Activated CD4-positive, alpha-beta T cell treated with anti-CD3 and anti-CD28 coated beads for 36 hours (primary cell): ENCODE measurements around the gene RIPOR2. TPM values are rescaled to one million over a fixed set of nuclear protein-coding genes. Genes with fewer than 3 reads are reported as not detected.

Experiments used
- ATAC-seq: fragments of 200-7000 bp; cut with Tn5 transposase; one replicate; pipeline ENCODE4 v1.10.0; 2021; ENCODE audit warnings: mild to moderate bottlenecking, moderate library complexity
- CTCF ChIA-PET: fragments of 350-600 bp; sonication (Branson Sonifier 250); formaldehyde crosslinking; loops from one replicate; lab custom pipeline; 2021; ENCODE audit warnings: antibody characterized with exemption; lab: Charles Lee
- POLR2A ChIA-PET: fragments of 350-600 bp; sonication (Branson Sonifier 250); formaldehyde crosslinking; loops from one replicate; lab custom pipeline; 2021; ENCODE audit warnings: antibody characterized with exemption, inconsistent platforms; lab: Charles Lee
- DNase-seq: peaks from one replicate; pipeline ENCODE4 v3.0.0-alpha.2; 2020
- H3K27ac Mint-ChIP-seq: one replicate; pipeline ENCODE4 v1.8.0; 2021; ENCODE audit warnings: mixed read lengths
- H3K27me3 Mint-ChIP-seq: one replicate; pipeline ENCODE4 v1.8.0; 2021; ENCODE audit warnings: mixed read lengths
- H3K36me3 Mint-ChIP-seq: one replicate; pipeline ENCODE4 v1.8.0; 2021; ENCODE audit warnings: low read depth, mixed read lengths
- H3K4me1 Mint-ChIP-seq: one replicate; pipeline ENCODE4 v1.8.0; 2021; ENCODE audit warnings: mixed read lengths
- H3K4me3 Mint-ChIP-seq: one replicate; pipeline ENCODE4 v1.8.0; 2021; ENCODE audit warnings: mild to moderate bottlenecking, moderate library complexity, mixed read lengths
- H3K9me3 Mint-ChIP-seq: one replicate; pipeline ENCODE4 v1.8.0; 2021; ENCODE audit warnings: low read depth, mixed read lengths
- intact Hi-C, 2 experiments: fragments of 100-400 bp; cut with DNase I in 1 of 2; cut with micrococcal nuclease in 1 of 2; formaldehyde crosslinking; loops; one replicate each; pipeline versions ENCODE4 v1.14.2 to v1.15.1; 2022 to 2024; cut with DNase I, micrococcal nuclease
- total RNA-seq, 2 experiments: library from RNA; stranded (reverse); gene quantifications; one replicate each; pipeline ENCODE4 v1.2.3, GENCODE V29; 2021

RIPOR2 gene
- total RNA-seq, 2 experiments from 2014 or later, result 60.0 to 67.0 TPM

DNA sequence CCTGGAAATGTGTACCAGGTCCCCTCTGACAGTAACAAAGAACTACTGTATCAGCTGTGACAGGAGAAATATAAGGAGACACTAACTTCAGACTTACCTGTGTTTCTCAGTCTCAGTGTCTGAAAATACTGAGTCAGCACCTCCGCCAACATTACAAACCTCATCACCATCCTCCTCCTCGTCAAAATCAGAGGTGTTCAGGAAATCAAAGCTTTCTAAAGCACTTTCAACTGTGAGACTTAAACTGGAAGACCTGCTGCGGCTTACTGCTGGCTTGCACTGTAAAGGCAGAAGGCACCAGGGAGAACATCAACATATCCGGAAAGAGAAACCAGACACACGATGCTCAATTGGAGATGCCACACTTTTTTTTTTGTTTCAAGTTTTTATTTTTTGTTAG lies 96.8 kb downstream of the RIPOR2 start:
- Mint-ChIP-seq H3K27me3 (no peaks in the 10 kb centered on the region), H3K9me3 (no peaks in the 10 kb centered on the region), H3K36me3 (peaks cover 56% of the 10 kb centered on the region), H3K4me3 (peak overlapping the region; percentile 24), H3K27ac (peak overlapping the region; percentile 76), H3K4me1 (peaks cover 72% of the 10 kb centered on the region)
- ATAC-seq (peak; percentile 77), DNase-seq (peak; percentile 38)
- CTCF ChIA-PET, result interaction anchor here (0.6 to 0.7 kb wide), 3 partner anchors 191 to 851 kb away, joined by 3 to 4 read pairs (median 3); no protein-coding TSS in a partner anchor
- intact Hi-C loops, result no loop called here
- POLR2A ChIA-PET, result no interaction called here

DNA sequence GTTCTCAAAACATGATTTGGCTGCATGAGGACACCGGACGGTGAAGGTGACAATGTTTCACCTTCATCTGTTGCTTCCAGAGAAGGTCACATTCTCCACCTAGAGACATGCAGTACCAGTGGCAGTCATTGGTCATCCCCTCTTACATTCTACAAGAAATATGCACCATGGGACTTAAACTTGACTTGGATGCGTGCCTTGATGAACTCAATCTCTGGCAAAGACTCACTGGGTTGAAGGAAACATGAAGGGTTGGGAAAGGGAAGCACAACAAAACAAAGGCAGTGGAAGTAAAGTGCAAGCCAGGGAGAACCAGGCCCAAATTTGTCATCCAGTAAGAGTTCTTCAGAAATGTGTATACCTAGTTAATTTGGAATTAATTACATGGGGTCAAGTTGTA lies 97.7 kb downstream of the RIPOR2 start:
- no peaks in the 10 kb centered on the region for H3K27me3 Mint-ChIP-seq
- CTCF ChIA-PET, result no interaction called here
- POLR2A ChIA-PET, result no interaction called here
- intact Hi-C loops, result no loop called here
- peaks cover 57% of the 10 kb centered on the region for H3K36me3 Mint-ChIP-seq
- ATAC-seq (no peak), DNase-seq (no peak)
- no peak overlapping the region for H3K4me3 Mint-ChIP-seq
- peaks cover 68% of the 10 kb centered on the region for H3K4me1 Mint-ChIP-seq
- H3K9me3 Mint-ChIP-seq, result no peaks in the 10 kb centered on the region
- H3K27ac Mint-ChIP-seq, result peak overlapping the region; percentile 56

DNA sequence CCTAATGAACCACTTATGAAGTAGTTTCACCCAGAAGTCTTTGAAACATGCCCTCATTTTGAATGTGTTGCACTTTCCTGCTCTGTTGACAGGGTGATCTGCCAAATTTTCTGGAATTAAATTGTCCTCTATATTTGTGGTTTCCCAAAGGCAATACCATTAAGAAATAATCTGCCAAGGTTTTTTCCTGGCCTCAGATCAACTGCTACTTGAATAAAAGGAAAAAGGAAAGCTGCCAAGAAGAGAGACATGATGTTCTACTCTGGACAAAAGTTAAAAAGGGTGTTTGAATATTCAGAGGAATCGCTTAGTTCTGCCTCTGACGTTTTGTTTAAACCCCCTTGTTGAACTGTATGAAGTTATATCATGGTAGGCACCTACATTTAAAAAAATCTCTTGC lies 99.7 kb downstream of the RIPOR2 start:
- DNase-seq, result no peak
- Mint-ChIP-seq H3K9me3 (no peaks in the 10 kb centered on the region), H3K27me3 (no peaks in the 10 kb centered on the region), H3K4me1 (peaks cover 66% of the 10 kb centered on the region), H3K4me3 (no peak overlapping the region), H3K27ac (peak overlapping the region; percentile 38), H3K36me3 (peaks cover 54% of the 10 kb centered on the region)
- no peak for ATAC-seq
- CTCF ChIA-PET, result interaction anchor here (1.2 to 1.8 kb wide), 2 partner anchors 14 to 155 kb away, joined by 4 read pairs; no protein-coding TSS in a partner anchor
- POLR2A ChIA-PET, result no interaction called here
- intact Hi-C loops, result no loop called here

DNA sequence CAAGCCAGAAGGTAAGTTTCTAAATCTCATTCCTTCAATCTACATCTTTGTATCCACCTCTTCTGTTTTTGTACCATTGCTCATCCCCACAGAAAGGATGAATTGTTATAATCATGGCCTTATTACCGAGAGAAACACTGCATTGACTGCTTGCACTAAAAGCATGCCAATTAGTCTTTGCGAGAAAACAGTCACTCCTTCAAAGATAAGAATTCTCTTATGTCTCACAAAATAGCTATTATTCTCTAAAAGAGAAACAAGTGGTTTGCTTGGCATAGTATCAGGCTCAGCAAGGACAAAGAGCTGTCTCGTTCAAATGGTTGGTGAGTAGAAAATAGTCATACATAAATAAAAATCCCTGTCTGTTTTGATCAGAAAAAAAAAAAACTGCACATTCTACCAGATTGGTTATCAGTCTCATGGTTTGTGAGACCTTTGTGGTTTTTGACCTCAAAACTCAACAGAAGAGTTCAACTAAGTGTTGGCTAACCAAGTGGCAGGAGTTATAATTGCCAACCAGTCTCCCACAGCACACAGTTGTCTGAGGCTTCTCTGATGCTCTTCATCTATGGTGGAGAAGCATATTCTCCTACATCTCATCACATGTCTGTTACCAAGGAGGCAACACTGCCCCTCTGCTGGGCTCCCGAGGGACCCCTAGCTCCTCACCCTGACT lies 101.9 kb downstream of the RIPOR2 start:
- Mint-ChIP-seq H3K27me3 (no peaks in the 10 kb centered on the region), H3K27ac (peak overlapping the region; percentile 68), H3K36me3 (peaks cover 51% of the 10 kb centered on the region), H3K9me3 (no peaks in the 10 kb centered on the region), H3K4me1 (peaks cover 47% of the 10 kb centered on the region), H3K4me3 (no peak overlapping the region)
- no peak for DNase-seq
- ChIA-PET CTCF (interaction anchor here (0.5 to 1.2 kb wide), 4 partner anchors 76 to 199 kb away, joined by 3 to 4 read pairs (median 4); no protein-coding TSS in a partner anchor), POLR2A (no interaction called here)
- no peak for ATAC-seq
- intact Hi-C loops, result no loop called here

DNA sequence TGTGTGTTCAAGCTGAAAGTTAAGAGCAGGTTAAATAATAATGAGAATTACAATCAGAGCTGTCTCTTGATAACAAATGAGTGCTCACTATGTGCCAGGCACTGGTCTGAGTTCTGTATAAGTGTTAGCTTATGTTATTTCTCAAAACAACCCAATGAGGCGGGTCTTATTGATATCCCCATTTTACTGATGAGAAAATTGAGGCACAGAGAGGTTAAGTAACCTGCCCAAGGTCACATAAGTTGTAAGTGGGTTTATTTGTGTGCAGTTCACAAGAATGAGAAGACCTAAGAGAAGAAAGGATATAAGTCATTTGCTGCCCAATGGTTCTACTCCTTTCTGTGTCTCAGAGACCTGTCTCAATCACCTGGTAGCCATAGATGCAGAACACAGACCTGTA lies 103.0 kb downstream of the RIPOR2 start:
- DNase-seq (no peak), ATAC-seq (no peak)
- Mint-ChIP-seq H3K9me3 (no peaks in the 10 kb centered on the region), H3K4me3 (no peak overlapping the region), H3K36me3 (peaks cover 49% of the 10 kb centered on the region), H3K27me3 (no peaks in the 10 kb centered on the region), H3K4me1 (peaks cover 42% of the 10 kb centered on the region), H3K27ac (peak overlapping the region; percentile 73)
- CTCF ChIA-PET, result interaction anchor here (0.6 to 1.3 kb wide), 8 partner anchors 17 to 310 kb away, joined by 3 to 5 read pairs (median 3); no protein-coding TSS in a partner anchor
- POLR2A ChIA-PET, result no interaction called here
- intact Hi-C loops, result no loop called here

DNA sequence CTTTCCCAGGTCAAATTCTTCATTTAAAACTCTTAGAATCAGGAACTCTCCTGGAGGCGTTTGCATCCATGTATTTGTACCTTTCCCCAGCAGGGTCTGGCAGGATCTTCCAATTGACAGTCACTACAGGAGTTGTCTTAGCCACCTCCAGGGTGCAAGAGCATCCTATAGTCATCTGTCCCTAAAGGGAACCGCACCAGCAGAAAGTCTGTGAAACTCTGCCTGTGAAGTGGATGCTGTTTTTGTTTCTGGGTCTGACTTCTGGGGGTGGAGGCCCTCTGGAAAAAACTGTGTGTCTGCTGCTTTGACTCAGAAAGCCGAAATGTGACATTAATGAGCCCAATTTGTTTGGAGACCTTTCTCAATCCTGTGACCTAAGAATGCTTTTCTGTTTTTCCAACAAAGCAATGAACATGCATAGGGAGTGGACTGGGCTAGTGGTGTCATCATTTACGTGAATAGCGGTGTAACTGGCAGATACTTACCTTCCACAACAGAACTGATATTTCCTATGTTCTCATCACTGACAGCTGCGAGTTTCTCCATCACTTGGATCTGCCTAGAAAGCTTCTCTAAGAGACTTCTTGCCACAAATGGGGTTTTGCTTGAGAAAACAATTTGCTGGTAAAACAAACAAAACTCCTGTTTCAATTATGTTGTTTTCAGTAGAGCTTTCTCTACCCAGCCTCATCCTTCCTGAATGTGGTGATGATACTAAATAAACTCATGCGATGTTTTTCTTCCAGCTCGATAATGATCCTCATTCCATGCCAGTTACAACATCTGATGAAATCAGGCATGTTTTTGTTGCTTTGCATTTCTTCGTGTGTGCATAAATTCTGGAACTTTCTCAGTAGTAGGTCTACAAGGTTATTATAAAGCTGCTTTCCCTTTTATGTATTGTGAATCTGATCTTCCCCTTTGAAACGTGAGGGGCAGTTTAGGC lies 103.7 kb downstream of the RIPOR2 start:
- Mint-ChIP-seq H3K9me3 (no peaks in the 10 kb centered on the region), H3K4me3 (no peak overlapping the region), H3K4me1 (peaks cover 42% of the 10 kb centered on the region), H3K27me3 (no peaks in the 10 kb centered on the region), H3K27ac (peak overlapping the region; percentile 73), H3K36me3 (peaks cover 54% of the 10 kb centered on the region)
- intact Hi-C loops, result no loop called here
- POLR2A ChIA-PET, result no interaction called here
- DNase-seq (peak; percentile 35), ATAC-seq (peak; percentile 73)
- CTCF ChIA-PET, result interaction anchor here (0.6 to 1.3 kb wide), 8 partner anchors 18 to 309 kb away, joined by 3 to 5 read pairs (median 3); no protein-coding TSS in a partner anchor

DNA sequence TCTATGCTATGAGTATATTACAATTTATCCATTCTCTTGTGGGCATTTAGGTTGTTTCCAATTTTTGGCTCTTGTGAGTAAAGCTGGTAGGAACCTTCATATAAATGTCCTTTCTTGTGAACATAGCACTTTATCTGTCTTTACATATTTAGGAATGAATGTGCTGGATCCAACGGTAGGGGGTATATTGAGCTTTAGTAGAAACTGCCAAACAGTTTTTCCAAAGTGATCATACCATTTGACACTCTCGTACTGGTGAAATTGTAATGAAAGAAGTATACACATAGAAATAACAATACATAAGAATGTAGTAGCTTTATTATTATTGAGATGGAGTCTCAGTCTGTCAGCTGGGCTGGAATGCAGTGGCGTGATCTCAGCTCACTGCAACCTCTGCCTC lies 106.1 kb downstream of the RIPOR2 start:
- Mint-ChIP-seq H3K9me3 (no peaks in the 10 kb centered on the region), H3K4me3 (no peak overlapping the region), H3K27ac (peak overlapping the region; percentile 13), H3K36me3 (peaks cover 48% of the 10 kb centered on the region), H3K4me1 (peaks cover 25% of the 10 kb centered on the region), H3K27me3 (no peaks in the 10 kb centered on the region)
- DNase-seq (no peak), ATAC-seq (no peak)
- ChIA-PET CTCF (interaction anchor here (1.0 to 1.3 kb wide), 4 partner anchors 11 to 241 kb away, joined by 3 to 5 read pairs (median 3); no protein-coding TSS in a partner anchor), POLR2A (no interaction called here)
- intact Hi-C loops, result no loop called here

DNA sequence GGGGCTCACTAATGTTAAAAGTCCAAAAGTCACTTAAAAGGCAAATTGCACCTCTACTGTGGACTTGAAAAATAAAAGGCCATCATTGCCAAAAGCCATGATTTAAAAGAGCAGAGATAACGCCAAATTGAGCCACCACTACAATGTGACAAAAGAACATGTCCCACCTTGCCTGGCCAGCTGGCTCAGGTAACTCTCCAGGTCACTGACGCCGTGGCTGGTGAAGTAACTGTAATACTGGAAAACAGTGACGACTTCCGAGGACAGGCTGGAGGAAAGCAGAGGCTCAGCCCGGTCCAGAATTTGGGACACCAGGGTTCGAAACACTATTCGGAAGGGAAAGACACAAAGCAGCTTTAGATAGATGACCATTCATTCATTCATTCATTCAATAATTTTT lies 107.8 kb downstream of the RIPOR2 start:
- H3K27ac Mint-ChIP-seq, result peak overlapping the region; percentile 55
- H3K9me3 Mint-ChIP-seq, result no peaks in the 10 kb centered on the region
- peaks cover 16% of the 10 kb centered on the region for H3K4me1 Mint-ChIP-seq
- H3K36me3 Mint-ChIP-seq, result peaks cover 46% of the 10 kb centered on the region
- DNase-seq, result no peak
- ChIA-PET POLR2A (no interaction called here), CTCF (interaction anchor here (0.7 to 2.2 kb wide), 2 partner anchors 43 to 190 kb away, joined by 3 to 6 read pairs; no protein-coding TSS in a partner anchor)
- no peak overlapping the region for H3K4me3 Mint-ChIP-seq
- H3K27me3 Mint-ChIP-seq, result no peaks in the 10 kb centered on the region
- no peak for ATAC-seq
- intact Hi-C loops, result no loop called here

DNA sequence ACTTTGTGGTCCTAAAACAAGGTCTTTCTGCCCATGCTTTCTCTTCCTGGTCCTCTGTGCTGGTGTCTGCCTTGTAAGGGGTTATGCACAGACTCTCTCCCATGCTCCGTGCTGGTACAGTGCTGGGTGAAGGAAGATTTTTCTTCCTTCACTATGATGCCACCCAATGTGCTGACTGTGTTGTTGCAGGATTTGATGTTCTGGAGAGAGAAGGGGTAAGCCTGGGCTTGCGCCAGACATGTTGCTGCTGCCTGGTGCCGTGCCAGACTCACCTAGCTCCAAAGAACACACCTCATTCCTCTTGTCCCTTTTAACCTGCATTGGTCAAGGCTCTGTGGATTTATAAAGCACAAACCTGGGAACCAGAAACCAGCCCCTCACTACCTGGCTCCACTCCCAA lies 108.6 kb downstream of the RIPOR2 start:
- Mint-ChIP-seq H3K4me1 (peaks cover 11% of the 10 kb centered on the region), H3K9me3 (no peaks in the 10 kb centered on the region), H3K4me3 (no peak overlapping the region), H3K27ac (peak overlapping the region; percentile 55), H3K36me3 (peaks cover 42% of the 10 kb centered on the region), H3K27me3 (no peaks in the 10 kb centered on the region)
- intact Hi-C loops, result no loop called here
- POLR2A ChIA-PET, result no interaction called here
- no peak for ATAC-seq
- no peak for DNase-seq
- CTCF ChIA-PET, result interaction anchor here (2.2 kb wide), 1 partner anchor 190 kb away, joined by 6 read pairs; no protein-coding TSS in a partner anchor

DNA sequence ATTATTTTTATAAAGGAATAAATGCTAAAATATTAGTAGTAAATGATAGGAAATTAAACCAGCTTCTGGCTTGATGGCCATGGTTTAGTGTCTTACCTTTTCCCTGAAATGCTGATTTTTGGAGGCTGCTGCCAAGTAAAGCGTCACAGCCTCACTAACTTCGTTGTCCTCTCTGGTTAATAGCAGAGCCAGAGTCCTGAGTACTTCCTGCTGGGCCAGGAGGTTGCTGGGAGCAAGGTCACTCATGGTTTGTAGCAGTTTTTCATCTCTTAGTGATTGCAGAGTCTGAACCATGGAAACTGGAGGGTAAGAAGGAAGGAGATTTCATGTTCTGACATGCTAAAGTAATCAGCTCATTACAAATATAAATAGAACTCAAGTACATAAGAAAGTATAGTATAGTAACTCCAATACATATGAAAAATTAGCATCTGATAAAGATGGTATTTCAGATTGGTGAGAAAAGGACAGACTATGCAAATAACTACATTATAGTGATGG lies 110.6 kb downstream of the RIPOR2 start:
- ChIA-PET POLR2A (no interaction called here), CTCF (interaction anchor here (0.6 kb wide), 1 partner anchor 219 kb away, joined by 3 read pairs; no protein-coding TSS in a partner anchor)
- H3K36me3 Mint-ChIP-seq, result peaks cover 44% of the 10 kb centered on the region
- intact Hi-C loops, result no loop called here
- no peaks in the 10 kb centered on the region for H3K27me3 Mint-ChIP-seq
- DNase-seq, result no peak
- H3K9me3 Mint-ChIP-seq, result no peaks in the 10 kb centered on the region
- H3K4me1 Mint-ChIP-seq, result peaks cover 5% of the 10 kb centered on the region
- no peak overlapping the region for H3K4me3 Mint-ChIP-seq
- no peak for ATAC-seq
- H3K27ac Mint-ChIP-seq, result no peak overlapping the region
